Measurements from ENCODE around the gene ZC3H7A.
"Not testable (repeated sequence)": the region's sequence is repeated elsewhere in the genome, so short reads cannot be mapped to it uniquely, and the experiment has no call there.

The ZC3H7A gene

DNA sequence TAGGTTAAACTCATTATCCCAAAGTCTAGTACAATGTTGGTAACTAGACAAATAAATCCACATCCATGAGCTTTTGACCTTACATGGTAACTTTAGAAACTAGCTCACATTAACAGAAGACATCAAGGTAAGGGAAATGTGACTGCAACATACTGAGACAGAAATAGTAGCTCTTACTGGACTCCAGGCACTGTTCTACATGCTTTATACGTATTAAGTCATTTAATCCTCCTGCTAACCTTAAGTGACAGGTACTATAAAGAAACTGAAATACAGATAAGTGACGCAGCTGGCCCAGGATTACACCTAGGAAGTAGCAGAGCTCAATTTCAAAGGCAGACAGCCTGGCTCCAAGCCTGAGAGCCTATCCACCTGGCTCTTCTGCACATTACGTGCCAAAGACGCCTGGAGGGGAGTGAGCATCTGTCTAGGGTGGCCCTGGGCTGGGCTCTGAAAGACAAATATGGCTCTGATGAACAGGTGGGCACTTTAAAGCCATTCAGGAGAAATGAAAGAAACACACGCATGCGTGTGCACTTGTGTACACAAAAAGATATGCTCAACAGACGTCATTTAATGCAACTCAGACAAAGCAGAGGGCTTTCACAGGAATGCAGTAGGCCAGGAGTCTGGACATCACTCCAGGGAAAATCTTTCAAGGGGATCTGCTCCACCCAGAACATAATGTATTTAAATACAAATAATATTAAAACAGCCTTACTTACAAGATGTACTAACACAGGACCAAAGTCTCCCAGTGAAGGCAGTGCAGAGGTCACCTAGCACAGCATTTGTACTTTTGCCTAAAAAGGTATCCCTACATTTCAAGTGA is 4.4 kb downstream of the ZC3H7A start:
- Histone ChIP-seq H3F3A (ENCODE audit: low read depth) (no peaks in the 10 kb centered on the region), H3K4me2 (ENCODE audit: low read depth, low read length, poor library complexity, severe bottlenecking) (peak overlapping the region; percentile 86), H3K9me2 (replicated peaks; ENCODE audit: low read depth, low read length) (no peaks in the 10 kb centered on the region), H3K4me1 (ENCODE audit: insufficient read depth, low read length, poor library complexity, severe bottlenecking) (peaks cover 29% of the 10 kb centered on the region), H3K79me2 (ENCODE audit: insufficient read depth, low read length) (peaks cover 91% of the 10 kb centered on the region), H2AFZ (ENCODE audit: low read length) (no peak overlapping the region), H4K20me1 (ENCODE audit: insufficient read depth, low read length, poor library complexity, severe bottlenecking) (peaks cover 34% of the 10 kb centered on the region), H3K27me3 (ENCODE audit: insufficient read depth, low read length, poor library complexity, severe bottlenecking) (no peaks in the 10 kb centered on the region), H3K9ac (ENCODE audit: low read depth, low read length, poor library complexity, severe bottlenecking) (no peak overlapping the region), H3K36me3 (ENCODE audit: insufficient read depth, low read length) (no peaks in the 10 kb centered on the region), H3K4me3 (ENCODE audit: low read length, poor library complexity, severe bottlenecking) (peak overlapping the region; percentile 32), H3K9me3 (ENCODE audit: insufficient read depth, low read depth, low read length) (no peaks in the 10 kb centered on the region)
- no peak for TF ChIP-seq CTCF (conservative IDR thresholded peaks at IDR 0.05; ENCODE audit: low read length)
- TF ChIP-seq EZH2phosphoT487 (IDR thresholded peaks at IDR 0.05; ENCODE audit: borderline replicate concordance) = no peak

DNA sequence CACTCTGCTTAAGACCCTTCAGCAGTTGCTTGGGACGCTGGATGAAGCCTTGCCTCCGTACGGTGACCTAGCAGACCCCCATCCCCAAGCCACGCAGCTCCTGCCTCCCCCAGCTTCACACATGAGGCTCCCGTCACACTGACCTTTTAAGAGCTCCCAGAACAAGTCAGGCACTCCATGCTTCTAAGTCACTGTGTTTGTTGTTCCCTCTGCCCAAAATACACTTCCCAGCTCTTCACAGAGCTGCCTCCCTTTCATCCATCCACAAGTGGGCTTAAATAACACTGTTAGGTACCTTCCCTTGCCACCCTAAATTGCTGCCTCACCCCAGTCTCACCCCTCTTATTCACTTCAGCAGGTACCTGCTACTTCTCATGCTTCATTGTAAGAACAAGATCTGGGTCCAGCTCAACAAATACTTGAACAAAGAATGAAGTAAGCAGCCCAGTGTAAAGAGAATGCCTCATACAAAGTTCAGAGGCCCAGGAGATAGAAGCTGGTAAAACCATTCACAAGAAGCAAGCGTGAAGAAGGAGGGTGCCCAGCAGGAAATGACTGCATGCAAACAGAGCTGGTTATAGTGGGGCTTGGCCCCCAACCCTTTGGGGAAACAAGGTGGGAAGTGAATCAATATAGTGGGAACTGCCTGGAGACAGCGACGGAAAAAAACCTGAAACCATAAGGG is 5.8 kb downstream of the ZC3H7A start:
- Histone ChIP-seq H4K20me1 (ENCODE audit: insufficient read depth, low read length, poor library complexity, severe bottlenecking) (peaks cover 34% of the 10 kb centered on the region), H2AFZ (ENCODE audit: low read length) (no peak overlapping the region), H3K9me2 (replicated peaks; ENCODE audit: low read depth, low read length) (no peaks in the 10 kb centered on the region), H3K27me3 (ENCODE audit: insufficient read depth, low read length, poor library complexity, severe bottlenecking) (no peaks in the 10 kb centered on the region), H3F3A (ENCODE audit: low read depth) (no peaks in the 10 kb centered on the region), H3K36me3 (ENCODE audit: insufficient read depth, low read length) (no peaks in the 10 kb centered on the region), H3K9me3 (ENCODE audit: insufficient read depth, low read depth, low read length) (no peaks in the 10 kb centered on the region), H3K79me2 (ENCODE audit: insufficient read depth, low read length) (peaks cover 99% of the 10 kb centered on the region), H3K9ac (ENCODE audit: low read depth, low read length, poor library complexity, severe bottlenecking) (no peak overlapping the region), H3K4me2 (ENCODE audit: low read depth, low read length, poor library complexity, severe bottlenecking) (peak overlapping the region; percentile 86), H3K4me3 (ENCODE audit: low read length, poor library complexity, severe bottlenecking) (peak overlapping the region; percentile 13), H3K4me1 (ENCODE audit: insufficient read depth, low read length, poor library complexity, severe bottlenecking) (peaks cover 29% of the 10 kb centered on the region)
- no peak for TF ChIP-seq EZH2phosphoT487 (IDR thresholded peaks at IDR 0.05; ENCODE audit: borderline replicate concordance)
- TF ChIP-seq CTCF (conservative IDR thresholded peaks at IDR 0.05; ENCODE audit: low read length) = no peak

- Histone ChIP-seq H3K27me3 (ENCODE audit: insufficient read depth, low read length, poor library complexity, severe bottlenecking) (no peaks in the 10 kb centered on the region), H3K4me3 (ENCODE audit: low read length, poor library complexity, severe bottlenecking) (no peak overlapping the region), H3F3A (ENCODE audit: low read depth) (no peaks in the 10 kb centered on the region), H2AFZ (ENCODE audit: low read length) (no peak overlapping the region), H3K4me2 (ENCODE audit: low read depth, low read length, poor library complexity, severe bottlenecking) (no peak overlapping the region), H3K4me1 (ENCODE audit: insufficient read depth, low read length, poor library complexity, severe bottlenecking) (peaks cover 21% of the 10 kb centered on the region), H3K9me2 (replicated peaks; ENCODE audit: low read depth, low read length) (no peaks in the 10 kb centered on the region), H3K9ac (ENCODE audit: low read depth, low read length, poor library complexity, severe bottlenecking) (no peak overlapping the region), H3K9me3 (ENCODE audit: insufficient read depth, low read depth, low read length) (no peaks in the 10 kb centered on the region), H3K36me3 (ENCODE audit: insufficient read depth, low read length) (no peaks in the 10 kb centered on the region), H4K20me1 (ENCODE audit: insufficient read depth, low read length, poor library complexity, severe bottlenecking) (peaks cover 28% of the 10 kb centered on the region), H3K79me2 (ENCODE audit: insufficient read depth, low read length) (peaks cover 95% of the 10 kb centered on the region)
- no peak for TF ChIP-seq CTCF (conservative IDR thresholded peaks at IDR 0.05; ENCODE audit: low read length)
- TF ChIP-seq EZH2phosphoT487 (IDR thresholded peaks at IDR 0.05; ENCODE audit: borderline replicate concordance) = no peak
These were observed 8.1 kb downstream of the ZC3H7A start for GRCh38 chr16:11788914-11789313.

DNA sequence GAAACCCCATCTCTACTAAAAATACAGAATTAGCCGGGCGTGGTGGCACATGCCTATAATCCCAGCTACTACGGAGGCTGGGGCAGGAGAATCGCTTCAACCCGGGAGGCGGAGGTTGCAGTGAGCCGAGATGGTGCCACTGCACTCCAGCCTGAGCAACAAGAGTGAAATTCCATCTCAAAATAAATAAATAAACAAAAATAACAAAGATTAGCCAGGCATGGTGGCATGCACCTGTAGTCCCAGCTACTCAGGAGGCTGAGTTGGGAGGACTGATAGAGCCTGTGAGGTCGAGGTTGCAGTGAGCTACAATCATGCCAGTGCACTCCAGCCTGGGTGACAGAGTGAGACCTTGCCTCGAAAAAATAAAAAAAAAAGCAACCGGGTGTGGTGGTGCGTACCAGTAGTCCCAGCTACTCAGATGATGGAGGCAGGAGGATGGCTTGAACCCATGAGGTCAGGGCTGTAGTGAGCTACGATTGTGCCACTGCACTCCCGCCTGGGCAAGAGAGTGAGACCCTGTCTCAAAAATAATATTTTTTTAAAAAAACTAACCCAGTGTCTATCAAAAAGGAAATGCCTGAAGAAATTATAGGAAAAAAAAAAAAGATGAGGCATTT is 12.0 kb downstream of the ZC3H7A start:
- peaks cover 12% of the 10 kb centered on the region for H4K20me1 ChIP-seq (ENCODE audit: insufficient read depth, low read length, poor library complexity, severe bottlenecking)
- not testable (repeated sequence) for H3K9me2 ChIP-seq (replicated peaks; ENCODE audit: low read depth, low read length); H3K4me2 ChIP-seq (ENCODE audit: low read depth, low read length, poor library complexity, severe bottlenecking); H2AFZ ChIP-seq (ENCODE audit: low read length); H3K36me3 ChIP-seq (ENCODE audit: insufficient read depth, low read length); H3K27me3 ChIP-seq (ENCODE audit: insufficient read depth, low read length, poor library complexity, severe bottlenecking); H3K4me3 ChIP-seq (ENCODE audit: low read length, poor library complexity, severe bottlenecking); H3K9me3 ChIP-seq (ENCODE audit: insufficient read depth, low read depth, low read length); H3K4me1 ChIP-seq (ENCODE audit: insufficient read depth, low read length, poor library complexity, severe bottlenecking); H3F3A ChIP-seq (ENCODE audit: low read depth); H3K9ac ChIP-seq (ENCODE audit: low read depth, low read length, poor library complexity, severe bottlenecking)
- peaks cover 80% of the 10 kb centered on the region for H3K79me2 ChIP-seq (ENCODE audit: insufficient read depth, low read length)

- H2AFZ ChIP-seq (ENCODE audit: low read length); H3K4me1 ChIP-seq (ENCODE audit: insufficient read depth, low read length, poor library complexity, severe bottlenecking); H3K9me3 ChIP-seq (ENCODE audit: insufficient read depth, low read depth, low read length); H3K27me3 ChIP-seq (ENCODE audit: insufficient read depth, low read length, poor library complexity, severe bottlenecking); H3F3A ChIP-seq (ENCODE audit: low read depth); H3K4me2 ChIP-seq (ENCODE audit: low read depth, low read length, poor library complexity, severe bottlenecking); H3K36me3 ChIP-seq (ENCODE audit: insufficient read depth, low read length); H3K4me3 ChIP-seq (ENCODE audit: low read length, poor library complexity, severe bottlenecking); H3K9me2 ChIP-seq (replicated peaks; ENCODE audit: low read depth, low read length); H3K9ac ChIP-seq (ENCODE audit: low read depth, low read length, poor library complexity, severe bottlenecking): not testable (repeated sequence)
- H4K20me1 ChIP-seq (ENCODE audit: insufficient read depth, low read length, poor library complexity, severe bottlenecking) = peaks cover 12% of the 10 kb centered on the region
- peaks cover 73% of the 10 kb centered on the region for H3K79me2 ChIP-seq (ENCODE audit: insufficient read depth, low read length)
These were observed 12.7 kb downstream of the ZC3H7A start for GRCh38 chr16:11784381-11784780.

Measured in Loucy (cell line).